ENCODE results near the gene DNASE1L3.

Gene DNASE1L3

DNA sequence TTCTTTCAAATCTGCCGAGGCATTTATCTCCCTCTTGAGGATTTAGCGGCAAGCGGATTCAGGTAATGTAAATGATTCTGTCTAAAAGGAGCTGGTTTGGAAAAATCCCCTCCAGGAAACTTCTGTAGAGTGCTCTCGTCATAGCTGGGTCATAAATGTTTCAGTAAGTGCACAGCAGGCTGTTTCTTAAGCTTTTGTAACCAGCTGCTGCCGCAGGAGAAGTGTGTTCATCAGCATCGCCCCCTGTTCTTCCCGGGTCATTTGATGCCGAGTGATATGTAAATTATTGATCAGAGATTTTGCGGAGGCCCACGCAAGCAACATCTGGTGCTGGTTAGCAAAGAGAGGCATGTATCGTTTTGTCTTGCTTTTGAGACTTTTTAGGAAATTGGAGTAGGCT lies 53.1 kb downstream of the DNASE1L3 start:
- no peak for DNase-seq

DNA sequence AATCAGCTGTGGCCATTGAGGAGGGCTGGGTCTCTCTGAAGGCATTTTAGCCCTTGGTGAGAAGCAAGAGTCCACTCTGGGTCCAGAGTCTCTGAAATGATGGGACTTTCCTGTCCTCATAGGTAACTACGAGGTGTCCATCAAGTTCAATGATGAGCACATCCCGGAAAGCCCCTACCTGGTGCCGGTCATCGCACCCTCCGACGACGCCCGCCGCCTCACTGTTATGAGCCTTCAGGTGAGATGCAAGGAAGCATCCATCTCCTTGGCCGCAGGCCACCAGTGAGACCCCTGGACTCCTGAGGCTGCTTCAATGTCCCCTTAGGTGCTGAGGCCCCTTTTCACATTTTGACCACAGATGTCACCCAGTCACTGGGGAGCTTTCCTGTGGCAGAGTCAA lies 54.9 kb downstream of the DNASE1L3 start:
- no peak for DNase-seq

DNA sequence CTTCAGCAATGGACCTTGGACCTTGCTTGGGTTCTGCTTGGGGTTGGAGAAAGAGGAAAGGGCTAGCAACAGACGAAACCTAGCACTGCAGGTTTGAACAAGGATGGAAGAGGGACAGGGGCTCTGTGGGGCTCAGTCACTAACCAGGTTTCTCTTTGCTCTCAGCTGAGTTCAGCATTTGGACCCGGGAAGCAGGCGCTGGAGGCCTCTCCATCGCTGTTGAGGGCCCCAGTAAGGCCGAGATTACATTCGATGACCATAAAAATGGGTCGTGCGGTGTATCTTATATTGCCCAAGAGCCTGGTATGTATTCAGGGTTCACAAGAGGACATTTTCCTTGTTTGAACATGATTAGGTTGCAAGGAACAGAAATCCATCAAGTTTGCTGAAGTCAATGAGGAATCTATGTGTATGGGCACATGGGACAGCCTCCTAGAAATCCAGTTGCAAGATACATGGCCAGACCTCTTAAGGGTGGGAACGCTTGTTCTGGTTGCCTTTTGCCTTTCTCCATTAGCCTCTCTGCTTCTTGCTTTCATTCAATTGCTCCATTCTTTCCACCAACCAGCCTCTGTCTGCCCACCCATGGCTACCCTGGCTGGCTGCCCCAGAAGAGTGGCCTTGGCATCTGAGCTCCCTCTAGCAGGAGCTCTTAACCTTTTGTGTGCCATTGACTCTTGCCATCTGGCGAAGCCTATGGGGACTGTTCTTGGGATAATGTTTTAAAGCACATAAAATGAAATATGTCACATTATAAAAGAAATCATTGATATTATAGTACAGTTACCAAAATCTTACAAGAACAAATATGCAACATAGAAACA lies 55.9 kb downstream of the DNASE1L3 start:
- DNase-seq: no peak

DNA sequence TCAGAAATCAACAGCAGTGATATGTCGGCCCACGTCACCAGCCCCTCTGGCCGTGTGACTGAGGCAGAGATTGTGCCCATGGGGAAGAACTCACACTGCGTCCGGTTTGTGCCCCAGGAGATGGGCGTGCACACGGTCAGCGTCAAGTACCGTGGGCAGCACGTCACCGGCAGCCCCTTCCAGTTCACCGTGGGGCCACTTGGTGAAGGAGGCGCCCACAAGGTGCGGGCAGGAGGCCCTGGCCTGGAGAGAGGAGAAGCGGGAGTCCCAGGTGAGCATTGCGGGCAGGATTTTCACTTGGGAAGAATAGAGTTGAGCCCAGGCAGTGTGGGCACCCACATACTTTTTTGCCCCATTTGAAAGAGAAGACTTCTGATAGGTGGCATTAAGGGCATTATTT lies 57.4 kb downstream of the DNASE1L3 start:
- DNase-seq: no peak

DNA sequence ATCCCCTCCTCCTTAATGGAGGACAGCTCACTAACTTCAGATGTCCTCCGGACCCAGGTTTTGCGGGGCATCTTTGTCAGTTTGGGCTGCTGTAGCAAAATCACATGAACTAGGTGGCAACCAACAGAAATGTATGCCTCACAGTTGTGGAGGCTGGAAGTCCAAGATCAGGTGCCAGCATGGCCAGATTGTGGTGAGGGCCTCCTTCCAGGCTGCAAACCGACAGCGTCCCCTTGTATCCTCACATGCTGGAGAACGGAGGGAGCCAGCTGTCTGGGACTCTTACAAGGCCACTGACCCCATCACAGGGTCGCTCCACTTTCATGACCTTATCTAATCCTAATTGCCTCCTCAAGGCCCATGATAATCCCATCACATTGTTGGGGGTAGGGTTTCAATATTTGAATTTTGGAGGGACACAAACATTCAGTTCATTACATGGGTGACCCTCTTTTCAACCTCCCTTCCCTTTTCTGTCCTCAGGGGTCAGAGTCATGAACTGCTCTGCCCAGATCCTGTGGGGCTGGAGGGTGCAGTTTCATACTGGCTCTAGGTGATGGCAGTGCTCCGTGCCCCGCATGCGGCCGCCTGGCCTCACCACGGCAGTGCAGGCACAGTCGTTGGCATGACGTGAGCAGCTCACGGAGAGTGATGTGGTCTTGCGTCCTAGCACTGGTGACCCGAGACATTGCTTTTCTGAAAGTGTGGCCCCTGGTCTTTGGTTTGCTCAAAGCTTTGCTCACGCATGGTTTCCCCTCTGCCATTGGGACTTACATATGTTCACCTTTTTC lies 58.4 kb downstream of the DNASE1L3 start:
- DNase-seq: no peak

DNA sequence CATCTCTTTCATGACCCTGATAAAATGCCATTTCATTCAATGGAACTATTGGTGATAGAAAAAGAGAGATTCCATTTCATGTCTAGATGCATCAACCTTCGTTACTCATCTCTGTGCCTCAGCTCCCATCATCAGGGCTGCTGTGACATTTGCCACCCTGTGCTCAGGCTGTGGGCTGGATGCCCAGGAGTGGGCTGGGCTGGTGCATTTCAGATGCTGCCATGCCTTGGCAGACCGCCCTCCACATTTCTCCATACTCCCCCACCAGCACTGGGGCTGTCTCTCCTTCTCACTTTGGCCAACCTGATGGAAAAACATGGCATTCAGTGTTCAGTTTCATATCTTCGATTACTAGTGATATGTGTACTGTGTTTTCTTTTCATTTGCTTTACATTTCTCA lies 59.1 kb downstream of the DNASE1L3 start:
- DNase-seq: no peak

DNA sequence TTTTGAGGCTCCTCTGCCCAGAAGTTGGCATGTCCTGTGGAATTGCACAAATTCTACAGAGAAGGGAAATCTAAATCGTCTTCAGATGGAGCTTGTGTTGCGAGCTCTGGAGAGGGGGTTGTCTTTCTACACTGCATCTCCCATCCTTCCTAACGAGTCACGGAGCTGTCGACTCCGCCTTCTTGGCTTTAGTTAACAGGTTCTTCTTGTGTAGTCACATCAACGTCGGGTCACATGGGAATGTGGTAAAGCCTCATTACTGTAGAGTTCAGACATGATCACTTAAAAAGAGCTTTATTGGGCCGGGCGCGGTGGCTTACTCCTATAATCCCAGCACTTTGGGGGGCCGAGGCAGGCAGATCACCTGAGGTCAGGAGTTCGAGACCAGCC lies 60.0 kb downstream of the DNASE1L3 start:
- no peak for DNase-seq

DNA sequence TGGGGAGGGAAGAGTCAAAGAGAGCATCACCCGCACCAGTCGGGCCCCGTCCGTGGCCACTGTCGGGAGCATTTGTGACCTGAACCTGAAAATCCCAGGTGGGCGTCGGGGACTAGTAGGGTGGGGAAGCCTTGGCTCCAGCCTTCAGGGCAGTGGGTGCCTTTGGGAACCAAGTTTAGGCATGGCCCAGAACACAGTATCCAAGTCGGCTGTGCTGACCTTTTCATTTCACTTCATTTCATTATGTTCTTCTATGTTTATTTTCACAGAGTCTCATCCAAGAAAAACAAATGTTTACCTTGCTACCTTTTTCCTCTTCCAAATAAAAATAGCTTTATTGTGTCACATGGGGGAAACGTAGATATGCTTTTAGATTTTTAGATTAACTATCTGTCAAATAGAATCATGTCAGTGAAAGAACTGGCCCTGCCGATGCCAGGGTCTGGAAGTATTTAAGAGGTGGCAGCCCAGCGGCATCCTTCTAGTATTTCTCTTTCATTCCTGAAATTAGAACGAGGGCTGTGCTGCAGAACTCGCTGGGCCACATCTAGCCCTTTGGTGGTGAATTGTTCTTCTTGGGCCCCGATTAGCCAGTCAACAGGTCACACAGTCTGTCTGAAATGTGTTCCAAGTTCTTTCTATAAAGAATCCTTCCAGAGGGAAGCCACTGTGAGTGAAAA lies 60.5 kb downstream of the DNASE1L3 start:
- no peak for DNase-seq

DNA sequence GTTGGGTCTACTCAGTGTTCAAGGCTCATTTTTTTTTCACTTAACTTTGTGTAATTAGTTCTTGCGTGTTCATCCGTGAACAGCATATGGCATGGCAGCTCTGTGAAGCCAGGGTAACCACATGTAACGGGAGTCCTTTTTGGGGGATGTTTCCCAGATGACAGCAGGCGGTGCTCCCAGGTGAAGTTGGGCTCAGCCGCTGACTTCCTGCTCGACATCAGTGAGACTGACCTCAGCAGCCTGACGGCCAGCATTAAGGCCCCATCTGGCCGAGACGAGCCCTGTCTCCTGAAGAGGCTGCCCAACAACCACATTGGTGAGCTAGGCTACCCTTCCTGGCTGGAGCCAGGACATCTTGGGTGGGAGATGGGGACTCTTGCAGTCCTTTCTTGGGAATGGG lies 62.7 kb downstream of the DNASE1L3 start:
- no peak for DNase-seq

DNA sequence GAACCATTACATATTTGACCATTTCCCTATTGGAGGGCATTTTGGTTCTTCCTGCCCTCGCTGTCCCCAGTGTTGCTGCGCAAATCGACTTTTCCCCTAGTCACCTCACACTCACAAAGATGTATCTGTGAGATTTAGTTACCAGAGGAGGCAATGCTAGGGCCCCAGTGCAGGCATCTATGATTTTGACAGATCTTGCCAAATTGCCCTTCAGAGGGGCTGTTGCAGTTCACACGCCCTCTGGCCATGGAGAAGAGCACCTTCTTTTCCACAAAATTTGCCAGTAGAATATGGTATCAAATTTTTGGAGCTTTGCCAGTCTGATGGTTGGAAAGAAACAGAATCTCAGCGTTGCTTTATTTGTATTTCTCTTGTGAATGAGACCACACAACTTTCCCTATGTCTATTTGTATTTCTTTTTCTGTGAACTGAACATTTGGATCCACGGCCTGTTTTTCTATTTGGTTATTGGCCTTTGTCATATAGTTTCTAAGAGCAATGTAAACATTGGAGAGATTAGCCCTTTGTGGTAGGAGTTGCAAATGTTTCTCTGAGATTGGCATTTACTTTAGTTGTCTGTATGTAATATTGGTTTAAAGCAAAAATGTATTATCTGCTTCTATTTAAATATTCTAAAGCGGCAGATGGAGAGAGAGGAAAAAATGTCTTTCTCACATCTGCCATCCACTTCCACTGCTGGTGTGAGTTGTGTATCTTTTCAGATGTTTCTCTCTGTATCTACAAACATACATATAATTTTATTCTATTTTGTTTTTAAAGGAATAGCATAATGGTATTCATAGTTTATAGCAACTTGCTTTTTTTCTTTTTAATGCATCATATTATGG lies 66.1 kb downstream of the DNASE1L3 start:
- DNase-seq: no peak

DNA sequence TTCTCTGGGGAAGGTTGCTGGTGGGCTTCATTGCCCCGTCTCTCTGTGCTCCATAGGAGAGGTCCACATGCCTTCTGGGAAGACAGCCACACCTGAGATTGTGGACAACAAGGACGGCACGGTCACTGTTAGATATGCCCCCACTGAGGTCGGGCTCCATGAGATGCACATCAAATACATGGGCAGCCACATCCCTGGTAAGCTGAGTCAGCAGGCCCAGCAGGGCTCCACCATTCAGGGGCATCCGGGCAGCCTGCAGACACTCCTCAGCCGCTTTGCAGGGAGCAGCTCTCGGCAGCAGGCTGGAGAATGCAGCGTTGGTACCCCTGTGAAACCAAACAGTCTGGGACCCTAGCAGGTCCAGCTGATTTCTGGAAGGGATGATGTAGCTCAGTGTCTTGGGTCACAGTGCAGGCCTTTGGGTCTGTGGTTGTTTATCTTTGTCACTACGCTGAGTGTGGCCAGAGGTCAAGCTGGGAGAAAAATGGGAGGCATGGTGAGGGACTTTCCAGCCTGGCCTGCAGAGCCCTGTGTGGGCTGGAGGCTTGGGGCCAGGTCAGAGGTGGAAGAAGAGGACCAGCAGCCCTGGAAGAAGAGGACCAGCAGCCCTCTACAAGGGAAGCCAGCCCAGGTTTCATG lies 67.2 kb downstream of the DNASE1L3 start:
- DNase-seq: no peak
